ENCODE measurements around the gene GPAT3.
"Not testable (repeated sequence)": the region's sequence is repeated elsewhere in the genome, so short reads cannot be mapped to it uniquely, and the experiment has no call there.

The GPAT3 gene

DNA sequence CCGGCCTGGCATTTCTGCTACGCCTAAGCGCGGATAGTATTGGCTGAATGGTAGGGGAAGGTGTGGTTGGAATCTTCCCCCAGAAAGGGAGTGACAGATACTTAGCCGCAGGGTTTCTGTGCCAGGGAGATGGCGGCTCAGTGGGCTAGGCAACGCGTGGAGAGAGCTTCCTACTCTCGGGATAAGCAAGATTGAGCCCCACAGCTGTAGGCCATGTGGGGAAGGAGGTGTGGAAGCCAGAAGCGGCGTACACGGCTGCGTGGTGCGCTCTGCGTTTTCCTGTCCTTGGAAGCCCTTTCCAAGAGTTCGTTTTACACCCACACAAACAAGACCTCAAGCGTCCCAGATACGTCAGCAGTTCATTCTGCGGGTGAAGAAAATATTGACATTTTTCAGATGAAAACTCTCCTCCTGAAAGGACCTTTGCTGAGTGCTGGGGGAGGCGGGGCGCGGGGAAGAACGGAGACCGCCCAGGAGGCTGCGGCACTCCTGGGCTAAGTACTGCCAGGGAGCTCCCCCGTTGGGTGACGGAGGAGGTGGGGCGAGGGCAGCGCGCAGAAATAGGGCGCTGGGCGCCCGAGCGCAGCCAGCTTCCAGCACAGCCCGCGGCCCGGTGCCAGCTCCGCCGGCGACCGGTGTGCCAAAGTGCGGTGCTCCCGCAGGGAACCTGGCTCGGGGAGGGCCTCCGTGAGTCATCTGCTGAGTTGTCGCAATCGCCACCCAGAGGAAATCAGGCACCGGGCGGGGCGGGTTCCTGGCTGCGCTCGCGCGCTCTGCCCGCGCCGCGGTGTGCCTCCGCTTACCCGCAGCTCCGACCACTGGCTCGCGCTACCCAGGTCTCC is at the start of gene GPAT3:
GPAT3 (plus strand) TSS at position 589 of the 842 bp plus-strand sequence. CDS start 515 bp downstream, outside the sequence.
- peak; percentile 58 for DNase-seq

DNA sequence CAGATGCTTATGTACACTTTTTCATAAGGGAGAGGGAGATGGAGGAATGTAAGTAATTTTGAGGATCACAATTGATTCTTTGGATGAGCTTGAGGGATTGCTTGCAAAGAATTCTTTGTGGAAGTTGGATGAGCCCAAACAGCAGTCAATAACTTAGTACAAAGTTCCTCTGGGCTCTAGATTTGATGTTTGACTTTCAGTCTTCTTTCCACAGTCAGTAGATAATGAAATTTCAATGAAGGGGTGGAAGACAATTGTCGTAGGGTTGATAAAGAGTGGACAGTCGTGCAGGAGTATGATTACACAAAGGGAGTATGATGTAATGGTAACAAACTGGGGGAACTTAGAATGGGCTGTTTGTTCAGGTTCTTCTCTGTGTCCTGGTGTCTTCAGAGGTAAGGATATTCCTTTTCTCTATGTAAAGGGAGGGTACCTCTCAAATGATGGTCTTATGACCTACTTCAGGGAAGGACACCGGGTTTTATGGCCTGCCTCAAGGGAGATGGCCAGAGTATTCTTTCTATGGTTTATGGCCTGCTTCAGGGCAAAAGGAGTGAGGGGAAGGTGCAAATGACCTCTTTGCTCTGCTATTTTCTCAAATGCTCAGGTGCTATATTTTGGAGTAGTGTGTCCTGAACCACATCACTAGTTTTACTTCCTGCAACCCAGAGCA is 49.3 kb upstream of the GPAT3 start:
- DNase-seq = no peak

- DNase-seq = no peak
Observed at GRCh38 chr4:83489711-83490326, 46.1 kb upstream of the GPAT3 start.

GRCh38 chr4:83490876-83491450 is 44.9 kb upstream of the GPAT3 start:
- DNase-seq = no peak

DNA sequence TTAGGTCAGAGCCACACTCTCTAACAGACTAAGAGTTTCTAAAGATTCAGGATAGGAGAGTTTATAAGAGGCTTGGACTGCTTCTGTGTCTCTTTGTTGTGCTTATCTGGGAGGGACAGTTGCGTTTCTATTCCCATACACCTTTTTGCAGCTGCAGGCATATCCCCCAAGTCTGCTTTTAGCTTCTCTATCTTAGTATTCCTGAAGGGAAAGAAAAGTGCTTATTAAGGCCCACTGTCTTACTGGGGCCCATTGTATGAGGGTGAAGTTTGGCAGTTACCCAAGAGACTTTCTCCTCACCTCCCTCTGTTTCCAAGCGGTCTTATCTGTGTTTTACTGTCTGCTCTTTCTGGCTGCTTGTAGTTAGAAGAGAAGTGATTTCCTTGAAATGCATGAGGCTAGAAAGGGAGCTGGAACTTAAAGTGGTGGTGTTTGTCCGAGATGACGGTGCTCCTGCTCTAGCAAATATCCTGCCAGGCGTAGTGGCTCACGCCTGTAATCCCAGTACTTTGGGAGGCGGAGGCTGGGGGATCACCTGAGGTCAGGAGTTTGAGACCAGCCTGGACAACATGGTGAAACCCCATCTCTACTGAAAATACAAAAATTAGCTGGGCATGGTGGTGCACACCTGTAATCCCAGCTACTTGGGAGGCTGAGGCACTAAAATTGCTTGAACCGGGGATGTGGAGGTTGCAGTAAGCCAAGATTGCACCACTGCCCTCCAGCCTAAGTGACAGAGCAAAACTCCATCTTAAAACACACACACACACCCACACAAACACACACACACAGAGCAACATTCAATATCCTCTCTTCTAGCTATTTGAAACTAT is 39.6 kb upstream of the GPAT3 start:
- DNase-seq = not testable (repeated sequence)

GRCh38 chr4:83498187-83498586 is 37.7 kb upstream of the GPAT3 start:
- no peak for DNase-seq

GRCh38 chr4:83501671-83502070 is 34.2 kb upstream of the GPAT3 start:
- DNase-seq = not testable (repeated sequence)

DNA sequence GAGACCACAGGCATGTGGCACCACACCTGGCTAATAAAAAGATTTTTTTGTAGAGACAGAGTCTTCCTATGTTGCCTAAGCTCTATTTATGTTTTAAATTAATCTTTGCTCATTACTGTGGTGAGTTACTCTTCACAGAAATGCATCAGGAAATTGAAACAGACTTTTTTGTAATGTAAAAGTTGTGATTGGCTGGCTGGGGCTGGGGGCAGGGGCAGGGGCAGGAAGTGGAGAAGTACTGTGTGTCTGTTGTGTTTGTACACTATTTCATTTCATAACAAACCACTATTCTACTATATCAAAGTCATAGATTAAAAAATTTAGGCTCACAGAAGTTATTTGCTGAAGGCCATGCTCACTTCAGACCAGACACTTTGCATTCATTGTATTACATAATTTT is 31.9 kb upstream of the GPAT3 start:
- DNase-seq = peak; percentile 20

GRCh38 chr4:83504503-83504902 is 31.4 kb upstream of the GPAT3 start:
- DNase-seq = no peak

- no peak for DNase-seq
Observed at GRCh38 chr4:83504996-83505395, 30.9 kb upstream of the GPAT3 start.

- DNase-seq = peak; percentile 31
Observed at GRCh38 chr4:83509156-83509585, 26.7 kb upstream of the GPAT3 start.

DNA sequence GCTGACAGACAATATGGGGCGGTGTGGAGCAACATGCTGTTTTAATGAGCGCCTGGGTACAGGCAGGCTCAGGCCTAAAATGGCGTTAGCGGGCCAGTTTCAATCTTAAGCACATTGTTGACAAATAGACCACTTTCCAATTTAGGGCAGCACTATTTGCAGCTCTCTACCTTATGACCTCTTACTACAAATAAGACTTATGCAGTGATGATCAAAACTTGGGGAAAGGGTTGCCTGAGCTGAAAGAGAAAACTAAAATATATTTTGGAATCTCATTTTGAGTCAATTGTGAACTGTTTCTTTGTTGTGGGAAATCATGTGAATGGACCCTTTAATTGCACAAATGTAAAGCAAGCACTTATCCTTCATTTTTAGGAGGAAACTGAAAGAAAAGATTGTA is 25.5 kb upstream of the GPAT3 start:
- DNase-seq = no peak

DNA sequence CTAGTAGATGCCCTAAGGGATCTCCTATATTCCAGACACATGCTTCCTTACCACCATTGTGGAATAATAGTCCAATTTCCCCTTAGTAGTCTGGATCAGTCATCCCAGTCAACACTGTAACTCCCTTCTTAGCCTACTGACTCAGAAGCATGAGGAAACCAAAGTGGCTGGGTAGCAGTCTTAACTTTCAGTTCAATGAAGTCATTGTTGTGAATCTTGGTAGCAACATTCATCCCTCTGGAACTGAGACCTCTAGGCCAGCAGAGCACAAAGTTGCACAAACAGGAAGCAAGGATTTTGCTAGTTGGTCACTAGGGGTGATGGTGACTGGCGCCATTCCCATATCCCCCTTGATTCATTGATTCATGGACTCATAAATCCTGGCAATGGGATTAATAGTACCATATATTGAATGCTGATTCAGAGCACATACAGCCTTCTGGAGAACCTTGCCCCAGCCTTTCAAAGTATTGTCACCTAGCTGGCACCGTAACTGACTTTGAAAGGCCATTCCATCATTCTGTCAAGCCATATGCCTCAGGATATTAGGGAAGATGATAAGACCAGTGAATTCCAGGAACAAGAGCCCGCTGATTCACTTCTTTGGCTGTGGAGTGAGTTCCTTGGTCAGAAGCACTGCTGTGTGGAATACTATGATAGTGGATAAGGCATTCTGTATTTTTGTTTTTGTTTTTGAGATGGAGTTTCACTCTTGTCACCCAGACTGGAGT is 19.7 kb upstream of the GPAT3 start:
- no peak for DNase-seq

DNA sequence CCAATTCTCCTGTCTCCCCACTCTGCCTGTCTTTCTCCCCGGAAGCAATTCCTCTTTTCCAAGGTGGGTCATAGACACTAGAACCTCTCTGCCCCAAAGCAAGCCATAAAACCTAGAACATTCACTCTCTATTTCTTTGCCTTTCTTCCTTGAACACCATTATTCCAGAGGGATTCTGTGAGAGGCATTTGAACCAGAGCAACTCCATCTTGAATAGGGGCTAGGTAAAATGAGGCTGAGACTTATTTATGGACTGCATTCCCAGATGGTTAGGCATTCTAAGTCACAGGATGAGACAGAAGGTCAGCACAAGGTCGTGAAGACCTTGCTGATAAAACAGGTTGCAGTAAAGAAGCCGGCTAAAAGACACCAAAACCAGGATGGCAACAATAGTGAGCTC is 13.7 kb upstream of the GPAT3 start:
- DNase-seq = no peak

DNA sequence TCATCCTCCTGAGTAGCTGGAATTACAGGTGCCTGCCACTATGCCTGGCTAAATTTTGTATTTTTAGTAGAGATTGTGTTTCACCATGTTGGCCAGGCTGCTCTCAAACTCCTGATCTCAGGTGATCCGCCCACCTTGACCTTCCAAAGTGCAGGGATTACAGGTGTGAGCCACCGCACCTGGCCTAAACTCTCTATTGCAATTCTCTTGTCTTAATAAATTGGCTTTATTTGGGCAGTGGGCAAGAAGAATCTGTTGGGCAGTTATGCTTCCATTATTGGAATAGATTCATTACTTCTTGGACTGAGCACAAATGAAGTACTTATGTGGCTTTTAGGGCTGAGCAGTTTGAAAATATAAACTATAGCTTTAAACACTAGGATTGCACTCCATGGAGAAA is 8.2 kb upstream of the GPAT3 start:
- no peak for DNase-seq

DNA sequence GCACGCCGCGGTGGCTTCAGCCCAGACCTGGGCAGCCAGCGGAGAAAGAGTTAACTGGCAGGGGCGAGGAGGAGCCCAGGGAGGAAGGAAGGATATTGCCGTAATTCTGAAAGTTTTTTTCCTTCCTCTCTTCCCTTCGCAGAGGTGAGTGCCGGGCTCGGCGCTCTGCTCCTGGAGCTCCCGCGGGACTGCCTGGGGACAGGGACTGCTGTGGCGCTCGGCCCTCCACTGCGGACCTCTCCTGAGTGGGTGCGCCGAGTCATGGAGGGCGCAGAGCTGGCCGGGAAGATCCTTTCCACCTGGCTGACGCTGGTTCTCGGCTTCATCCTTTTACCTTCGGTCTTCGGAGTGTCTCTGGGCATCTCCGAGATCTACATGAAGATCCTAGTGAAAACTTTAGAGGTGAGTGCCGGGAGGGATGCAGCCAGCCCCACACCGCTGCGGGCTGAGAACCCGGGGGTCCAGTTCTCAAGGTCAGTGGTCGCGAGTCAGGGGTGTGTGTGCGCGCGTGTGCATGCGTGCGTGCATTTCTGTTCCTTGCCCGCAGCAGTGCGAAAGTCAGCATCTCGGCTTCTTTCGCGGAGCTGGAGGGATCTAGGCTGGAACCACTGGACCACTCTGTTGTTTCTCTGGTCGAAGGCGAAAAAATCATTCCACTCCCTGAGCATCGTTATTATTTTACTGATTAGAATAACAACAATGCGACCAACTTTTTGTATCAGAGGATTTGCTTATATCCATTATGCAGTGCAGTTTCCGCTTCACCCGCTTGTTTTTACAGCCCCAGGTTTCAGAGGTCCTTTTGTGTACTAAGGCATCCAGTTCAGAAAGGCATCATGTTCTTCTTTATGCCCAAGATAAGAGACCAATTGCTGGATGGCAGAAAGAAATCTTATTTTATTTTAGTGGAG is 709 bp downstream of the GPAT3 start:
- DNase-seq = no peak

GRCh38 chr4:83542225-83542624 is 6.3 kb downstream of the GPAT3 start:
- no peak for DNase-seq

DNA sequence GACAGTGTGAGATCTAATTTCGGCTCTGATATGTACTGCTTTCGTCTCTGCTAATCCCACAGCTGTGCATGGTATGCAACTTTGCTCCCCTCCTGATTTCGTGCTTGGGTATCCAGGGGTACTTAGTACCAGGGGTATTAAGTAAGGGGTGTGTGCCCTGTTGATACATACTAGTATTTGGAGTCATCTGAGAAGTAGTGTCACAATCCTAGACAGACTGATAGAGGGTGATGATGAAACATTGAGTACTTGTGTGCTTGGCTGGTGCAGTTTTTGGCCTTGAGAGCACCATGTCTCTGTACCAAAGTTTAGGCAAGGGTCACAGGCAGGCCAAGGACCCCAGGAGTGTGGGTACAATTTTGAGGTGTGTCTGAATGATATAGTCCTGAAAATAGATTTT is 10.9 kb downstream of the GPAT3 start:
- DNase-seq = no peak

DNA sequence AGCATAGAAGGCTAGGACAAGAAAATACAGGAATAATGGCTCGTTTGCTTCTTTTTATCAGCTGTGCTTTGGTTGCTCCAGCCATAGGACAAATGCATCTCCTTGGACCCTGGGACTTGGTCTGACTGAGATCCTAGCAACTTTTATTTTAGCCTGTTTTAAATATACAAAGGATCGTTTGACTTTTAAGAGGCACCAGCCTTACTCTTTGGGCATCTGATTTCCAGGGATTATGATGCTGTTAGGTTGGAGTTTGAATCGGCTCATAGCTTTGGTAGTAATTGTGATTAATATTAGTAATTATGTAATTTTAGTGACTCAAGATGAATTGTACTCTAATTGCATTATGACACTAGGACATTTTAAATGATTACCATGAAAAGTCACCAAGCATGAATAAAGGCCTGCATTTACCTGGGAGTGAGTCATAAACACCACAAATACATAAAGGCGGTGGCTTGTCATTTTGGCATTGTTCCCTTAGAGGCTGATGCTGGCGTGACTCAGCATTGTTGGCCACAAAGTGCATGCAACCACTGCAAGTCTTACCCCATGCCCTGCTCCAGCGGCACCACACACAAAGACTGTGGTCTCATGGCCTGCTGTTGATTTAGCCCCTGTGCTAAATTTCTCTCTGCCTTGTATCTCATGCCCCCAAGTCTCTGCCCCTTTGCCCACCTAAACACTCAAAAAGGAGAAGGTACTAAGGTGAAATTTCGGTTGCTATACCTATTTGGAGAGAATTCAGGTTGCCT is 12.4 kb downstream of the GPAT3 start:
- DNase-seq = peak; percentile 74

DNA sequence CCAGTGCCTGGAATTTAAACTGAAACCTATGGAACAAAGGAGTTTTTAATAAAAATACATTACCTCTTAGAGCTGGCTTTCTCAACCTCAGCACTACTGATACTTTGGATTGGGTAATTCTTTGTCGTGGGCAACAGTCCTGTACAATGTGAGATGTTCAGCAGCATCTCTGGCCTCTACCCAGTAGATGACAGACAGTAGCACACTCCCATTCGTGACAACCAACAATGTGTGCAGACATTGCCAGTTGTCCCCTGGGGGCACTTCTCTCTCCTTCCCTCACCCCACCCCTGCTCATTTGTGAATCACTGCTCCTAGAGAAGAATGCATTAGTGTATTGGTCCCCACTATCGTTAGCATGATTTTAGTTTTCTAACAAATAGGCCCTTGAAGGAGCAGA is 16.2 kb downstream of the GPAT3 start:
- no peak for DNase-seq

All from CD4-positive, alpha-beta T cell treated with Interleukin-15 for 1 hour (primary cell).